HUES48 (cell line): ENCODE measurements around the gene CAPN14.

ENCODE experiments used
- H3K27ac ChIP-seq: one replicate; pipeline ENCODE4 v1.7.0; 2013; ENCODE audit warnings: low read depth, low read length, inconsistent platforms
- H3K27me3 ChIP-seq: 2 replicates; pipeline ENCODE4 v1.6.1; 2013; ENCODE audit warnings: mild to moderate bottlenecking, low read length; ENCODE audit not compliant: control insufficient read depth, insufficient read depth
- H3K36me3 ChIP-seq: 2 replicates; pipeline ENCODE4 v1.6.1; 2013; ENCODE audit warnings: low read length; ENCODE audit not compliant: control insufficient read depth, insufficient read depth
- H3K4me1 ChIP-seq: 2 replicates; pipeline ENCODE4 v1.6.1; 2013; ENCODE audit warnings: mild to moderate bottlenecking, low read length; ENCODE audit not compliant: control insufficient read depth, insufficient read depth
- H3K4me3 ChIP-seq: 2 replicates; pipeline ENCODE4 v1.5.1; 2013; ENCODE audit warnings: mild to moderate bottlenecking, low read depth, low read length
- H3K9ac ChIP-seq: 2 replicates; pipeline ENCODE4 v1.6.1; 2013; ENCODE audit warnings: mild to moderate bottlenecking, low read depth, low read length, moderate library complexity
- H3K9me3 ChIP-seq: 2 replicates; pipeline ENCODE4 v1.6.1; 2013; ENCODE audit warnings: low read length; ENCODE audit not compliant: control insufficient read depth, insufficient read depth

The CAPN14 gene

GRCh38 chr2:31254237-31255203 is 37.2 kb upstream of the CAPN14 start:
- no peaks in the 10 kb centered on the region for H3K27me3 ChIP-seq
- no peaks in the 10 kb centered on the region; the same call in 1 of the 2 replicates for H3K36me3 ChIP-seq
- H3K27ac ChIP-seq, result no peak overlapping the region
- no peak overlapping the region for H3K4me3 ChIP-seq
- H3K9me3 ChIP-seq, result no peaks in the 10 kb centered on the region
- H3K9ac ChIP-seq, result no peak overlapping the region
- peaks cover 10% of the 10 kb centered on the region for H3K4me1 ChIP-seq

GRCh38 chr2:31253356-31254131 is 36.2 kb upstream of the CAPN14 start:
- H3K9ac ChIP-seq, result no peak overlapping the region
- H3K4me3 ChIP-seq, result no peak overlapping the region
- H3K27ac ChIP-seq, result no peak overlapping the region
- peaks cover 10% of the 10 kb centered on the region for H3K4me1 ChIP-seq
- H3K36me3 ChIP-seq, result no peaks in the 10 kb centered on the region; the same call in 1 of the 2 replicates
- no peaks in the 10 kb centered on the region for H3K27me3 ChIP-seq
- no peaks in the 10 kb centered on the region for H3K9me3 ChIP-seq

- no peak overlapping the region for H3K4me3 ChIP-seq
- H3K27ac ChIP-seq, result no peak overlapping the region
- no peaks in the 10 kb centered on the region for H3K27me3 ChIP-seq
- peaks cover 6% of the 10 kb centered on the region; the same call in 1 of the 2 replicates for H3K36me3 ChIP-seq
- H3K4me1 ChIP-seq, result peaks cover 7% of the 10 kb centered on the region
- no peaks in the 10 kb centered on the region for H3K9me3 ChIP-seq
- H3K9ac ChIP-seq, result no peak overlapping the region
Measured at GRCh38 chr2:31251851-31252250, 34.5 kb upstream of the CAPN14 start.

- Histone ChIP-seq H3K4me1 (no peaks in the 10 kb centered on the region), H3K9ac (no peak overlapping the region), H3K36me3 (peaks cover 6% of the 10 kb centered on the region; the same call in 1 of the 2 replicates), H3K27ac (no peak overlapping the region), H3K9me3 (no peaks in the 10 kb centered on the region), H3K27me3 (no peaks in the 10 kb centered on the region), H3K4me3 (no peak overlapping the region)
Measured at GRCh38 chr2:31251018-31251417, 33.7 kb upstream of the CAPN14 start.

- no peaks in the 10 kb centered on the region for H3K4me1 ChIP-seq
- no peak overlapping the region for H3K4me3 ChIP-seq
- no peak overlapping the region for H3K9ac ChIP-seq
- no peaks in the 10 kb centered on the region for H3K9me3 ChIP-seq
- H3K27me3 ChIP-seq, result no peaks in the 10 kb centered on the region
- no peak overlapping the region for H3K27ac ChIP-seq
- peaks cover 10% of the 10 kb centered on the region; the same call in 1 of the 2 replicates for H3K36me3 ChIP-seq
Measured at GRCh38 chr2:31249009-31249690, 31.8 kb upstream of the CAPN14 start.

GRCh38 chr2:31248139-31248538 is 30.8 kb upstream of the CAPN14 start:
- Histone ChIP-seq H3K4me3 (no peak overlapping the region), H3K36me3 (peaks cover 10% of the 10 kb centered on the region; the same call in 1 of the 2 replicates), H3K9ac (no peak overlapping the region), H3K4me1 (no peaks in the 10 kb centered on the region), H3K9me3 (no peaks in the 10 kb centered on the region), H3K27me3 (no peaks in the 10 kb centered on the region), H3K27ac (no peak overlapping the region)

- Histone ChIP-seq H3K9ac (no peak overlapping the region), H3K27me3 (no peaks in the 10 kb centered on the region), H3K9me3 (no peaks in the 10 kb centered on the region), H3K27ac (no peak overlapping the region), H3K36me3 (peaks cover 10% of the 10 kb centered on the region; the same call in 1 of the 2 replicates), H3K4me3 (no peak overlapping the region), H3K4me1 (no peaks in the 10 kb centered on the region)
Measured at GRCh38 chr2:31247711-31248110, 30.4 kb upstream of the CAPN14 start.

GRCh38 chr2:31246184-31246852 is 29.0 kb upstream of the CAPN14 start:
- Histone ChIP-seq H3K27me3 (no peaks in the 10 kb centered on the region), H3K36me3 (peaks cover 10% of the 10 kb centered on the region; the same call in 1 of the 2 replicates), H3K9me3 (no peaks in the 10 kb centered on the region), H3K4me1 (no peaks in the 10 kb centered on the region), H3K27ac (no peak overlapping the region), H3K9ac (no peak overlapping the region), H3K4me3 (no peak overlapping the region)

GRCh38 chr2:31244101-31244500 is 26.8 kb upstream of the CAPN14 start:
- Histone ChIP-seq H3K4me3 (no peak overlapping the region), H3K27me3 (no peaks in the 10 kb centered on the region), H3K27ac (no peak overlapping the region), H3K9me3 (no peaks in the 10 kb centered on the region), H3K36me3 (peaks cover 10% of the 10 kb centered on the region; the same call in 1 of the 2 replicates), H3K9ac (no peak overlapping the region), H3K4me1 (no peaks in the 10 kb centered on the region)

GRCh38 chr2:31243053-31243452 is 25.7 kb upstream of the CAPN14 start:
- Histone ChIP-seq H3K36me3 (peaks cover 10% of the 10 kb centered on the region; the same call in 1 of the 2 replicates), H3K27me3 (no peaks in the 10 kb centered on the region), H3K9ac (no peak overlapping the region), H3K27ac (no peak overlapping the region), H3K4me1 (no peaks in the 10 kb centered on the region), H3K9me3 (no peaks in the 10 kb centered on the region), H3K4me3 (no peak overlapping the region)
